ENCODE measurements around the gene SLC2A4RG. TPM values are rescaled to one million over a fixed set of nuclear protein-coding genes. Genes with fewer than 3 reads are reported as not detected.

SLC2A4RG gene
- total RNA-seq, 1 donor = 24.2 TPM

- TF ChIP-seq CTCF (IDR thresholded peaks at IDR 0.05; ENCODE audit: insufficient read depth, low read depth, low read length) = no peak
- DNase-seq (ENCODE audit: low read depth) = no peak
- H3K4me3 ChIP-seq (ENCODE audit: low read depth, low read length) = no peak overlapping the region
Measured at GRCh38 chr20:63693083-63693732, 46.4 kb upstream of the SLC2A4RG start.

GRCh38 chr20:63693733-63694583, 45.6 kb upstream of the SLC2A4RG start:
- DNase-seq (ENCODE audit: low read depth) = no peak
- H3K4me3 ChIP-seq (ENCODE audit: low read depth, low read length) = no peak overlapping the region
- TF ChIP-seq CTCF (IDR thresholded peaks at IDR 0.05; ENCODE audit: insufficient read depth, low read depth, low read length) = no peak

GRCh38 chr20:63694584-63695423, 44.8 kb upstream of the SLC2A4RG start:
- no peak overlapping the region for H3K4me3 ChIP-seq (ENCODE audit: low read depth, low read length)
- no peak for TF ChIP-seq CTCF (IDR thresholded peaks at IDR 0.05; ENCODE audit: insufficient read depth, low read depth, low read length)
- no peak for DNase-seq (ENCODE audit: low read depth)

GRCh38 chr20:63695424-63696305, 43.9 kb upstream of the SLC2A4RG start:
- no peak overlapping the region for H3K4me3 ChIP-seq (ENCODE audit: low read depth, low read length)
- TF ChIP-seq CTCF (IDR thresholded peaks at IDR 0.05; ENCODE audit: insufficient read depth, low read depth, low read length) = no peak
- no peak for DNase-seq (ENCODE audit: low read depth)

GRCh38 chr20:63696306-63696627, 43.3 kb upstream of the SLC2A4RG start:
- no peak for DNase-seq (ENCODE audit: low read depth)
- no peak for TF ChIP-seq CTCF (IDR thresholded peaks at IDR 0.05; ENCODE audit: insufficient read depth, low read depth, low read length)

More at GRCh38 chr20:63696306-63696627, 43.3 kb upstream of the SLC2A4RG start:
- no peak overlapping the region for H3K4me3 ChIP-seq (ENCODE audit: low read depth, low read length)
